HepG2 (cell line): ENCODE measurements around the gene C11orf24. TPM values are rescaled to one million over a fixed set of nuclear protein-coding genes. Genes with fewer than 3 reads are reported as not detected.

Source experiments
- FOXM1 ChIP-seq: sonication (generic); formaldehyde crosslinking; IDR thresholded peaks from 2 replicates; pipeline ENCODE4 v1.5.0; 2020; ENCODE audit warnings: missing genetic modification reagents
- GTF3A ChIP-seq: sonication (generic); formaldehyde crosslinking; conservative IDR thresholded peaks from 2 replicates; pipeline ENCODE4 v1.4.0; 2020; ENCODE audit warnings: mild to moderate bottlenecking, missing genetic modification reagents
- MXD1 ChIP-seq: sonication (generic); formaldehyde crosslinking; IDR thresholded peaks from 2 replicates; pipeline ENCODE4 v1.4.0; 2020; ENCODE audit warnings: mild to moderate bottlenecking, missing genetic modification reagents
- NFATC3 ChIP-seq: sonication (generic); formaldehyde crosslinking; IDR thresholded peaks from 2 replicates; pipeline ENCODE4 v1.5.1; 2020; ENCODE audit warnings: mild to moderate bottlenecking, missing genetic modification reagents
- PTBP1 ChIP-seq: fragments of 200-400 bp; formaldehyde crosslinking; IDR thresholded peaks from 2 replicates; pipeline ENCODE4 v1.6.1; 2018; ENCODE audit warnings: low read length, low read depth; ENCODE audit not compliant: poor library complexity, severe bottlenecking
- SIX1 ChIP-seq: sonication (generic); formaldehyde crosslinking; IDR thresholded peaks from 2 replicates; pipeline ENCODE4 v1.4.0; 2020; ENCODE audit warnings: missing genetic modification reagents, borderline replicate concordance
- SPEN ChIP-seq: sonication (generic); formaldehyde crosslinking; IDR thresholded peaks from 2 replicates; pipeline ENCODE4 v1.5.1; 2020; ENCODE audit warnings: low read depth, mild to moderate bottlenecking, missing genetic modification reagents
- TEAD3 ChIP-seq: optimal IDR thresholded peaks from 2 replicates; pipeline ENCODE3; 2016; ENCODE audit warnings: borderline replicate concordance
- ZNF142 ChIP-seq: sonication (generic); formaldehyde crosslinking; IDR thresholded peaks from 2 replicates; pipeline ENCODE4 v1.4.0; 2020; ENCODE audit warnings: missing genetic modification reagents
- ZNF556 ChIP-seq: sonication (generic); formaldehyde crosslinking; IDR thresholded peaks from 2 replicates; pipeline ENCODE4 v1.4.0; 2020; ENCODE audit warnings: mild to moderate bottlenecking, missing genetic modification reagents, borderline replicate concordance
- ZNF737 ChIP-seq: sonication (generic); formaldehyde crosslinking; IDR thresholded peaks from 2 replicates; pipeline ENCODE4 v1.5.0; 2020; ENCODE audit warnings: missing genetic modification reagents, mild to moderate bottlenecking, borderline replicate concordance
- polyA plus RNA-seq, 8 experiments: library from polyadenylated mRNA; depleted of rRNA in 3 of 8; stranded (reverse) in 7 of 8; unstranded in 1 of 8; fragments of >200 nt; fragmentation: Illumina TruSeq in 4 of 8; extraction: Trizol in 4 of 8; gene quantifications; 2 replicates each; pipeline versions ENCODE4 v1.2.1 to v1.2.3, GENCODE V29; 2011 to 2016; ENCODE audit warnings: low read depth in 4 of 8, missing spikeins in 1 of 8, mixed read lengths in 1 of 8; ENCODE audit not compliant: insufficient read depth in 1 of 8
- total RNA-seq, 5 experiments: library from RNA; depleted of rRNA; stranded (reverse); fragments of >200 nt; fragmentation: Illumina TruSeq; extraction: Trizol; gene quantifications; 2 replicates each; pipeline ENCODE4 v1.2.3, GENCODE V29; 2016; ENCODE audit warnings: low read depth in 1 of 5
- TF ChIP-seq, protein P1 (sequence below): sonication (generic); formaldehyde crosslinking; IDR thresholded peaks from 2 replicates; pipeline ENCODE4 v1.5.1; 2020; ENCODE audit warnings: mild to moderate bottlenecking, missing genetic modification reagents, moderate library complexity
- TF ChIP-seq, protein P2 (sequence below): sonication (generic); formaldehyde crosslinking; IDR thresholded peaks from 2 replicates; pipeline ENCODE4 v1.8.1; 2023; ENCODE audit warnings: missing genetic modification reagents, inconsistent platforms, borderline replicate concordance
- TF ChIP-seq, protein P3 (sequence below): sonication (generic); formaldehyde crosslinking; IDR thresholded peaks from 2 replicates; pipeline ENCODE4 v1.4.0; 2020; ENCODE audit warnings: missing genetic modification reagents

C11orf24 gene
- total and polyA plus RNA-seq, 2 of the 13 experiments (the other 11 are each of a cell fraction or from before 2014, with no cell fraction given) = 52.9 to 55.5 TPM

DNA sequence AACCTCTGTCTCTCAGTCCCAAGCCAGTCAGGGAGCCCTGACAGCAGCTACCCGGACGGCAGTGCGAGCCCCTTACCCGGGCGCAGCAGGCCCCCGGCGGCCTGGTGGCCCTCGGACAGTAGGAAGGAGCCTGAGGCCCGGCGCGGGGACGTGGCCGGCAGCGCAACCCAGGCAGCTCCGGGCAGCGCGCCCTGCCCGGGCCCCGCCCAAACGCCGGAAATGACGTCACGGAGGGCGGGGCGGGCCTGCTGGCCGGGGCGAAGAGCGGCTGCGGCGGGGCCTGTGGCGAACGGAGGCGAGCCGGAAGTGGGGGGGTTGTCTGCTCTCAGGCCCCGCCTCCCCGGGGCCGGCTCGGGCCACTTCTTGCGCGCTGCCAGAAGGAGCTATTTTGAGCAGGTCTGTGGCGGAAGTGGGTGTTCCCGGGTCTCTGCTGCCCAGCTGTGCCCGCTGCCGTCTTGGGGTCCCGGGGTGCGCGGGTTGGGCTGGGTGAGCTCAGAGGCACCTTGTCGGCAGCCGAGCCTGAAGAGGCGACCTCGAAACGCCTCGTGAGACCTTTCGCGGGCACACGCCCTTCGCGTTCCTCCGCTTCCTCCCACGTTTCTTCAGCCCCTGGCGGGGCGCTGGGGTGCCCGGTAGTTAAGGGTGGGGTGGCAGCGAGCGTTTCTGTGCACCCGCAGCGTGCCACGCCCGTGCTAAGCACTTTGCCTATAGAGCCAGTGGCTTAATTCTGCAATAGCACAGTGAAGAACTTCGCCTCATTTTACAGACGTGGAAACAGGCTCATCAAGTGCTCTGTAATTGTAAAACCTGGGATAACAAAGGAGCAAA lies at the start of gene C11orf24 (continued):
- TF ChIP-seq, protein P1, sequence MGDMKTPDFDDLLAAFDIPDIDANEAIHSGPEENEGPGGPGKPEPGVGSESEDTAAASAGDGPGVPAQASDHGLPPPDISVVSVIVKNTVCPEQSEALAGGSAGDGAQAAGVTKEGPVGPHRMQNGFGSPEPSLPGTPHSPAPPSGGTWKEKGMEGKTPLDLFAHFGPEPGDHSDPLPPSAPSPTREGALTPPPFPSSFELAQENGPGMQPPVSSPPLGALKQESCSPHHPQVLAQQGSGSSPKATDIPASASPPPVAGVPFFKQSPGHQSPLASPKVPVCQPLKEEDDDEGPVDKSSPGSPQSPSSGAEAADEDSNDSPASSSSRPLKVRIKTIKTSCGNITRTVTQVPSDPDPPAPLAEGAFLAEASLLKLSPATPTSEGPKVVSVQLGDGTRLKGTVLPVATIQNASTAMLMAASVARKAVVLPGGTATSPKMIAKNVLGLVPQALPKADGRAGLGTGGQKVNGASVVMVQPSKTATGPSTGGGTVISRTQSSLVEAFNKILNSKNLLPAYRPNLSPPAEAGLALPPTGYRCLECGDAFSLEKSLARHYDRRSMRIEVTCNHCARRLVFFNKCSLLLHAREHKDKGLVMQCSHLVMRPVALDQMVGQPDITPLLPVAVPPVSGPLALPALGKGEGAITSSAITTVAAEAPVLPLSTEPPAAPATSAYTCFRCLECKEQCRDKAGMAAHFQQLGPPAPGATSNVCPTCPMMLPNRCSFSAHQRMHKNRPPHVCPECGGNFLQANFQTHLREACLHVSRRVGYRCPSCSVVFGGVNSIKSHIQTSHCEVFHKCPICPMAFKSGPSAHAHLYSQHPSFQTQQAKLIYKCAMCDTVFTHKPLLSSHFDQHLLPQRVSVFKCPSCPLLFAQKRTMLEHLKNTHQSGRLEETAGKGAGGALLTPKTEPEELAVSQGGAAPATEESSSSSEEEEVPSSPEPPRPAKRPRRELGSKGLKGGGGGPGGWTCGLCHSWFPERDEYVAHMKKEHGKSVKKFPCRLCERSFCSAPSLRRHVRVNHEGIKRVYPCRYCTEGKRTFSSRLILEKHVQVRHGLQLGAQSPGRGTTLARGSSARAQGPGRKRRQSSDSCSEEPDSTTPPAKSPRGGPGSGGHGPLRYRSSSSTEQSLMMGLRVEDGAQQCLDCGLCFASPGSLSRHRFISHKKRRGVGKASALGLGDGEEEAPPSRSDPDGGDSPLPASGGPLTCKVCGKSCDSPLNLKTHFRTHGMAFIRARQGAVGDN (CRISPR knock-in tag) = peak; percentile 90
- TF ChIP-seq, protein P2, sequence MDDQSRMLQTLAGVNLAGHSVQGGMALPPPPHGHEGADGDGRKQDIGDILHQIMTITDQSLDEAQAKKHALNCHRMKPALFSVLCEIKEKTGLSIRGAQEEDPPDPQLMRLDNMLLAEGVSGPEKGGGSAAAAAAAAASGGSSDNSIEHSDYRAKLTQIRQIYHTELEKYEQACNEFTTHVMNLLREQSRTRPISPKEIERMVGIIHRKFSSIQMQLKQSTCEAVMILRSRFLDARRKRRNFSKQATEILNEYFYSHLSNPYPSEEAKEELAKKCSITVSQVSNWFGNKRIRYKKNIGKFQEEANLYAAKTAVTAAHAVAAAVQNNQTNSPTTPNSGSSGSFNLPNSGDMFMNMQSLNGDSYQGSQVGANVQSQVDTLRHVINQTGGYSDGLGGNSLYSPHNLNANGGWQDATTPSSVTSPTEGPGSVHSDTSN (CRISPR knock-in tag) = no peak
- no peak for TF ChIP-seq FOXM1 (CRISPR knock-in tag)
- TF ChIP-seq ZNF556 (CRISPR knock-in tag) = peak; percentile 41; the same call in 1 of the 2 replicates
- TF ChIP-seq TEAD3 (CRISPR knock-in tag) = no peak
- peak; percentile 58; the same call in 1 of the 2 replicates for TF ChIP-seq ZNF142 (CRISPR knock-in tag)
- TF ChIP-seq MXD1 (CRISPR knock-in tag) = peak; percentile 75; the same call in 1 of the 2 replicates
- TF ChIP-seq, protein P3, sequence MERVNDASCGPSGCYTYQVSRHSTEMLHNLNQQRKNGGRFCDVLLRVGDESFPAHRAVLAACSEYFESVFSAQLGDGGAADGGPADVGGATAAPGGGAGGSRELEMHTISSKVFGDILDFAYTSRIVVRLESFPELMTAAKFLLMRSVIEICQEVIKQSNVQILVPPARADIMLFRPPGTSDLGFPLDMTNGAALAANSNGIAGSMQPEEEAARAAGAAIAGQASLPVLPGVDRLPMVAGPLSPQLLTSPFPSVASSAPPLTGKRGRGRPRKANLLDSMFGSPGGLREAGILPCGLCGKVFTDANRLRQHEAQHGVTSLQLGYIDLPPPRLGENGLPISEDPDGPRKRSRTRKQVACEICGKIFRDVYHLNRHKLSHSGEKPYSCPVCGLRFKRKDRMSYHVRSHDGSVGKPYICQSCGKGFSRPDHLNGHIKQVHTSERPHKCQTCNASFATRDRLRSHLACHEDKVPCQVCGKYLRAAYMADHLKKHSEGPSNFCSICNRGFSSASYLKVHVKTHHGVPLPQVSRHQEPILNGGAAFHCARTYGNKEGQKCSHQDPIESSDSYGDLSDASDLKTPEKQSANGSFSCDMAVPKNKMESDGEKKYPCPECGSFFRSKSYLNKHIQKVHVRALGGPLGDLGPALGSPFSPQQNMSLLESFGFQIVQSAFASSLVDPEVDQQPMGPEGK (CRISPR knock-in tag) = peak; percentile 68
- TF ChIP-seq PTBP1 = no peak
- no peak for TF ChIP-seq ZNF737
- TF ChIP-seq SPEN (CRISPR knock-in tag) = peak; percentile 86
- TF ChIP-seq SIX1 = no peak
- TF ChIP-seq GTF3A (CRISPR knock-in tag) = no peak
- no peak for TF ChIP-seq NFATC3 (CRISPR knock-in tag)
